HL-60 (cell line): ENCODE measurements around the gene MBLAC1.

ENCODE experiments used
- POLR2AphosphoS5 ChIP-seq: IDR thresholded peaks from 2 replicates; pipeline ENCODE4 v1.6.1; 2012; ENCODE audit warnings: low read depth
- TF ChIP-seq, protein P1 (sequence below): IDR thresholded peaks from one replicate; pipeline ENCODE4 v1.5.1; 2011; ENCODE audit warnings: low read length, control low read depth, inconsistent platforms; ENCODE audit not compliant: insufficient read depth
- TF ChIP-seq, protein P2 (sequence below): IDR thresholded peaks from 2 replicates; pipeline ENCODE4 v1.6.1; 2012; ENCODE audit warnings: low read depth; ENCODE audit not compliant: insufficient replicate concordance

DNA sequence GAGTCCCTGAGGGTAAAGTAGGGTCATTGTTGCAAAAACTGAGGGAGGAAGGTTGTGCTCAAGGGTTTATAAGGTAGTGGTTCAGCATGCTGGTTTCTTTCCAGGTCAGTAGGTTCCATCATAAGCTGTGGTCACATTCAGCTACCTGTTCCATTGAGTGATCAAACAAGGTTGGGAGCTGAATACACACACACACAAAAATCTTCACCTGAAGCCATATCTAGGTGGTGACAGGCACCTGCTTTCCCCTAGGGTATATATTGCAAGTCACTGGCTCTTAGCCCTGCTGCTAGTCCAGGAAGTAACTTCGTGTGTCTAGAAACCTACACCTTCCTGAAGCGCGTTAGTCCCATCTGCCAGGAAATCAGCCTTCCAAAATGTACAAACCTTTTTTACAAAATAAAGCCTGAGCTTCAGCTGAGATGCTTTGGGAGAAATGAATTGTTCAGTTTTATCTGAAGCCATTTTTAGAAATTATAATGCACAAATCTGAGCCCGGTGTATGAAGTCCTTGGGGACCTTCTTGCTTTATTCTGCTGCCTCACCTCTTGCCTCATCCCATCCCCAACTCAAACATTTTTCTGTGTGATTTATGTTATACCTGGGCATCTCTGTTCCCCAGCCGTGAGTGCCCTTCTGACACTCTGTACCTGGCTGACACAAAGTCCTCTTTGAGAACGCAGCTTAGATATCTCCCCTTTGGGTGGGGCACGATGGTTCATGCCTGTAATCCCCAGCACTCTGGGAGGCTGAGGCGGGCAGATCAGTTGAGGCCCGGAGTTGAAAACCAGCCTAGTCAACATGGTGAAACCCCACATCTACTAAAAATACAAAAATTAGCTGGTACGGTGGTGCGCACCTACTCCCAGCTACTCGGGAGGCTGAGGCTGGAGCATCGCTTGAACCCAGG, 11.3 kb downstream of the MBLAC1 start:
- TF ChIP-seq, protein P1, sequence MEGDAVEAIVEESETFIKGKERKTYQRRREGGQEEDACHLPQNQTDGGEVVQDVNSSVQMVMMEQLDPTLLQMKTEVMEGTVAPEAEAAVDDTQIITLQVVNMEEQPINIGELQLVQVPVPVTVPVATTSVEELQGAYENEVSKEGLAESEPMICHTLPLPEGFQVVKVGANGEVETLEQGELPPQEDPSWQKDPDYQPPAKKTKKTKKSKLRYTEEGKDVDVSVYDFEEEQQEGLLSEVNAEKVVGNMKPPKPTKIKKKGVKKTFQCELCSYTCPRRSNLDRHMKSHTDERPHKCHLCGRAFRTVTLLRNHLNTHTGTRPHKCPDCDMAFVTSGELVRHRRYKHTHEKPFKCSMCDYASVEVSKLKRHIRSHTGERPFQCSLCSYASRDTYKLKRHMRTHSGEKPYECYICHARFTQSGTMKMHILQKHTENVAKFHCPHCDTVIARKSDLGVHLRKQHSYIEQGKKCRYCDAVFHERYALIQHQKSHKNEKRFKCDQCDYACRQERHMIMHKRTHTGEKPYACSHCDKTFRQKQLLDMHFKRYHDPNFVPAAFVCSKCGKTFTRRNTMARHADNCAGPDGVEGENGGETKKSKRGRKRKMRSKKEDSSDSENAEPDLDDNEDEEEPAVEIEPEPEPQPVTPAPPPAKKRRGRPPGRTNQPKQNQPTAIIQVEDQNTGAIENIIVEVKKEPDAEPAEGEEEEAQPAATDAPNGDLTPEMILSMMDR = no peak
- TF ChIP-seq, protein P2, sequence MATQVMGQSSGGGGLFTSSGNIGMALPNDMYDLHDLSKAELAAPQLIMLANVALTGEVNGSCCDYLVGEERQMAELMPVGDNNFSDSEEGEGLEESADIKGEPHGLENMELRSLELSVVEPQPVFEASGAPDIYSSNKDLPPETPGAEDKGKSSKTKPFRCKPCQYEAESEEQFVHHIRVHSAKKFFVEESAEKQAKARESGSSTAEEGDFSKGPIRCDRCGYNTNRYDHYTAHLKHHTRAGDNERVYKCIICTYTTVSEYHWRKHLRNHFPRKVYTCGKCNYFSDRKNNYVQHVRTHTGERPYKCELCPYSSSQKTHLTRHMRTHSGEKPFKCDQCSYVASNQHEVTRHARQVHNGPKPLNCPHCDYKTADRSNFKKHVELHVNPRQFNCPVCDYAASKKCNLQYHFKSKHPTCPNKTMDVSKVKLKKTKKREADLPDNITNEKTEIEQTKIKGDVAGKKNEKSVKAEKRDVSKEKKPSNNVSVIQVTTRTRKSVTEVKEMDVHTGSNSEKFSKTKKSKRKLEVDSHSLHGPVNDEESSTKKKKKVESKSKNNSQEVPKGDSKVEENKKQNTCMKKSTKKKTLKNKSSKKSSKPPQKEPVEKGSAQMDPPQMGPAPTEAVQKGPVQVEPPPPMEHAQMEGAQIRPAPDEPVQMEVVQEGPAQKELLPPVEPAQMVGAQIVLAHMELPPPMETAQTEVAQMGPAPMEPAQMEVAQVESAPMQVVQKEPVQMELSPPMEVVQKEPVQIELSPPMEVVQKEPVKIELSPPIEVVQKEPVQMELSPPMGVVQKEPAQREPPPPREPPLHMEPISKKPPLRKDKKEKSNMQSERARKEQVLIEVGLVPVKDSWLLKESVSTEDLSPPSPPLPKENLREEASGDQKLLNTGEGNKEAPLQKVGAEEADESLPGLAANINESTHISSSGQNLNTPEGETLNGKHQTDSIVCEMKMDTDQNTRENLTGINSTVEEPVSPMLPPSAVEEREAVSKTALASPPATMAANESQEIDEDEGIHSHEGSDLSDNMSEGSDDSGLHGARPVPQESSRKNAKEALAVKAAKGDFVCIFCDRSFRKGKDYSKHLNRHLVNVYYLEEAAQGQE = no peak
- no peak for TF ChIP-seq POLR2AphosphoS5
